SK-N-DZ (cell line): Measurements from ENCODE around the gene PEAR1.

ENCODE experiments used
- DNase-seq: peaks from one replicate; pipeline ENCODE4 v3.0.0-alpha.2; 2015; ENCODE audit warnings: low spot score

Gene PEAR1

DNA sequence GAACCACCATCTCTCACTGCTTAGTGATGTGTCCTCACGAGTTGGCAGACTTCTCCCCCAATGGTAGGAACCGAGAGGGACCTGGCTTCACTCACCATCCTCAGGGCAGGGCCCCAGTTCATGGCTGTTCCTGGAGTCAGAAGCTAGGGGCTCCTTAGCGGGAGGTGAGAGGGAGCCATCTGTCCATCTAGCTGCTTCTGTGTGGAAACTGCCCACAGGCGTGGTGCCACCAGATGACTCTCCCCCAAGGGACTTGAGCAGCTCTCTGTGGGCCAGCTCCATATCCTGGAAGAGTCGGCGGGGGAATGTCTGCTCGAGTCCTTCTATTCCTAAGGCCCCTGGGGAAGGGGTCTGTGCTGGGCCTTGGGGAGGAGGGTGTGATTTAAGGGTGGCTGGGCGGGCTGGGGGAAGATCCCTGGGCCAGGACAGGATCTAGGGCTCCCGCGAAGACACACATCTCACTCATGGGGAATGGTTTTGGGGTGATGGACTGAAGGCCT, 43.3 kb downstream of the PEAR1 start:
- no peak for DNase-seq

DNA sequence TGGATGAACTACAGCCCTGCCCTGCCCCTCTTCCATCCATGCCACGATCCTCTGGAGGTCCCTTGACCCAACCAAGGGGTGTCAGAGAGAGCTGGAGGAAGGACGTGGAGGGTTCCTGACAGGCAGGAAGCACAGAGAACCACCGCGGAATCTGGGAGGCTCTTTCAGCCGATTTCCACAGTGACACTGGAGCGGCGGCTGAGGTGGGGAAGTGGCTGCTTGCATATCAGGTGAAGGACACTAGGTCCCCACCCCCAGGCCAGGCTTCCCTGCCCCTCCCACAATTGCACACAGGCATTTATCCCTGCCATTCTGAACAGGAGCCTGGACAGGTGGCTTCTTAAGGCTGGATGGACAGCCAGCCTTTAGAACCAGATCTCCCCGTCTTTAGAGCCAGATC, 44.4 kb downstream of the PEAR1 start:
- DNase-seq: no peak

DNA sequence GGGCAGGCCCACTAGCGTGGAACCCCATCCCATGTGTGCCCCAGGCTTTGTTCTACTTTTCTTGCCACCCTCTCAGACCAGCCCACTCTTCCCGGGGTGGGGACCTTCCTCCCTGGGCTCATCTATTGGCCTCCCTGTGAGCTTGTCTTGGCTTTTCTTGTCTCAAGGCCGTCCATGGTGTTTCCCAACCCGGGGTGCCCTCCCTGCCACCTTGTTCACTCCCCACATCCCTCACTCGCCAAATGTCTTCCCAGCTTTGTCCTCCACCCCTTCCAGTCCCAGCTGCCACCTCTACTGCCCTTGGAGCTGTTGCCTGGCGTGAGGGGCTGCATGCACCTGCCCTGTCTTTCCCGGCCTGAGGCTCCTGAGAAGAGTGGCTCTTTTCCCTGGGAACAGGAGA, 45.3 kb downstream of the PEAR1 start:
- DNase-seq: no peak

DNA sequence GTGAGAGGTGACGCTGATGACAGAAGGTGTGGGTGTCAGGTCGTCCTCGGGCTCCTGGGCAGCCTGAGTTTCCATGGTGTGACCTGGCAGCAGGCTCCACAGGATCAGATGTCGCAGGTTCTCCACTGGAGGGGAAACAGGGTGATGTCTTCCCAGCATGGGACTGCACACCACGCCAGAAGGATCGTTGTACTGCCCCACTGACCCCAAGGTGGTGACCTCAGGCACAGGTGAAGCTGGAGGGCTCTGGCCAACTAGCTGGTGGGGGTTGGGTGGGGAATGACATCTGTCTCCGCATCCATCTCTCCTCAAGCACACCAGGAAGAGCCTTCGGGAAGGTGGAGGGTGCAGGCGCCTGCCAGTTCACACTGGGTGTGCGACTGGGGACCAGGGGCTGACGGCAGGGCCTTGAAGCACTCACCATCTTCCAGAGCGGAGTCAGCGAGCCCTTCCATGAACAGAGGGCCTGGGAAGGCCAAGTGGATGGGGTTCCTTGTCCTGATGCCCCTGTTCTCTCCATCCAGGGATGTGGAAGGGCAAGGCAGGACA, 46.3 kb downstream of the PEAR1 start:
- DNase-seq: no peak

DNA sequence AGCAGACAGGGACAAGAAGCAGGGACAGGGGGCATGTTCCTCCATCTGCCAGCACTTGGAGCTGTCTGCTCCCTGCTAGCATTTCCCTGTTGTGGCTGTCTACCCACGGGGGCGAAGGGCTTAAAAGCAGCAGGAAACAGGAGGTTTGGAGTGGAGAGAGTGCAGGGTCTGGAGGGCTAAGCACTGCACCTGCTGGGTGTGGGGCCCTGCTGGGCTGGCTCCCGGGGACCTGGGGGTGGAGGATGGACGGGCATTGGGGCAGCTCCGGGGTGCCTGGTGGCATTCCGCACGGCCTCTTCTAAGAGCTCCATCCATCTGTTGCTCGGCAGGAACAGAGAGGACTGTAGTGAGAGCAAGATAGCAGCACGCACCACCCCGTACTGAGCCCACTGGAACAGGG, 48.2 kb downstream of the PEAR1 start:
- DNase-seq: no peak

DNA sequence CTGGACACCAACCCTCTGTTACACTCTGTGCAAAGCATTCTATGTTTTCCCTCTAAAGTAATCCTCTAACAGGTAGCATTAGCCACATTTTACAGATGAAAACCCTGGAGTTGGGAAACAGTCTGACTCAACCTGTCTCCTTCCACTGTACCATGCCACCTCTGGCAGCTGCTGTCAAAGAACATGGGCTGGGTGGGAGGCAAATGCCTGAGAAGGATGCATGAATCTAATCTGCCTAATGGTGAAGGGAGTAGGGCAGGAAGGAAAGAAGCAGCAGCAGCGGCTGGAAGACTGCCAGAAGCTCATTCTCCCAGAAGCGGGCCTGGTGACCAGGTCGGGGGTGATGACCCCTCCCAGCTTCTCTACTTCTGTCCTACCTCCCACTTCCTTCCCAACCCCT, 48.7 kb downstream of the PEAR1 start:
- DNase-seq: no peak

DNA sequence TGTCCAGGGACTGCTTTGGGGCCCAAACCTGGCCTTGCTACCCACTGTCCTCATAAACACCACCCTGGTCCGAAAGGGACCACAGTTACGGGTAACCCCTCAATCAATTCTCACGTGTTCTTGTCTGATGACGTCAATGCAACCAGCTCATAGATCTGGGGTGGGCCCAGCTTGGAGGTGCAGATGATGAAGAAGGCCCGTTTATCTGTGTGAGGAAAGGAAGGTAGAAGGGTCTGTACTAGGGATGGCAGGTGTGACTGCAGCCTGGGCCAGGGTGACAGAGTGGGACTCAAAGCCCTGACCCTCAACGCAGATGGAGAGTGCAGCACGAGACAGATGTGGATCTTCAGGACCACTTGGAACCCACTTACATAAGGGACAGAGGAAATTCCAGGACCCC, 49.1 kb downstream of the PEAR1 start:
- no peak for DNase-seq

DNA sequence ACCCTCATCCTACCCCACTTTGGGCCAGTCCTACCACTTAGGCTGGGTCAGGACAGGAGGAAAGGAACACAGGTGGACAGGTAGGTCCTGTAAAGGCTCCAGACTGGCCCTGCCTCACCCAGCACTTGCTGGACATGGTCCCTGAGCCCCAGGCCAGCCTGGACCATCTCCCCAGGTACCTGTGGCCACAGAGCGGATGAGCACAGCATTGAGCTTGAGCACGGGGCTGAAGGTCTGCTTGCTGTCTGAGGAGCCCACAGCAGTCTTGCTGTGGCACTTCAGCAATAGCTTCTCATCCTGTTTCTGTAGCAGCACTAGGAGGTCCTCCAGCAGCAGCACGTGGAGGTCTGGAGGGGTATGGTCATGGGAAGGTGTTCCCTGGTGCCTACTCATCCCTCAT, 50.2 kb downstream of the PEAR1 start:
- DNase-seq: no peak

DNA sequence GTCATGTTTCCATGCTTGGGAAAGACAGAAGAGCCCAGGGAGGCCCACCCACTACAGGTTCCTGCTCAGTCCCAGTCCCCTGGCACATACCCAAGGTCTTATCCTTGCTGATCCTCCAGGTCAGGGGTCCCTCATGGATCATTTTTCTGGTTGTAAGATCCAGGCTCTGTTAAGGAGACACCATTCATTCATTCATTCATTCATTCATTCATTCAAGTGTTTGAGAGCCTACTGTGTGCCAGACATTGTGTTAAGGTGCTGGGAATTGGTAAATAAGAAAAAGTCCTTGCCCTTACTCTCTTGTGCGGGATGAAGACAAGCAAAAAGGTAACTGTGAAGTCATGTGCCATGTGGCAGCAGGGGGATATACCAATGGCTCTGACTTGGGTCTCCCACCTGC, 50.8 kb downstream of the PEAR1 start:
- no peak for DNase-seq

DNA sequence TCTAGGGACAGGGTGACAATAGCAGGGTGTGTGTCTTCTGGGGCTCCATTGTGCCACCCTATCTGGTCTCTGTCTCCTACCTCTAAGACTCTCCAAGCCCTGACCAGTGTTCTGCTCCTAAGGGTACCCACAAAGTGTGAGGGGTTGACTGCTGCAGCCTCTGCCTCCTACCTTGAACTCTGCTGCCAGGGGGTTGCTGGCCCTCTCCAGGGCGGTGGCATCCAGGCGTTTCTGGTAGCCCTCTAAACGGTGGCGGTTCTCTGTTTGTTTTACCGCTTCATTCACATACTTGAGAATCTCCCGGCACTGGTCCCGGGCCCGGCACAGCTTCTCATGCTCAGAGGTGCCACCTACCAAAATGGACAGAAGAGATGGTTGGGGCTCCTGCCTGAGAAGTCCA, 51.3 kb downstream of the PEAR1 start:
- no peak for DNase-seq

DNA sequence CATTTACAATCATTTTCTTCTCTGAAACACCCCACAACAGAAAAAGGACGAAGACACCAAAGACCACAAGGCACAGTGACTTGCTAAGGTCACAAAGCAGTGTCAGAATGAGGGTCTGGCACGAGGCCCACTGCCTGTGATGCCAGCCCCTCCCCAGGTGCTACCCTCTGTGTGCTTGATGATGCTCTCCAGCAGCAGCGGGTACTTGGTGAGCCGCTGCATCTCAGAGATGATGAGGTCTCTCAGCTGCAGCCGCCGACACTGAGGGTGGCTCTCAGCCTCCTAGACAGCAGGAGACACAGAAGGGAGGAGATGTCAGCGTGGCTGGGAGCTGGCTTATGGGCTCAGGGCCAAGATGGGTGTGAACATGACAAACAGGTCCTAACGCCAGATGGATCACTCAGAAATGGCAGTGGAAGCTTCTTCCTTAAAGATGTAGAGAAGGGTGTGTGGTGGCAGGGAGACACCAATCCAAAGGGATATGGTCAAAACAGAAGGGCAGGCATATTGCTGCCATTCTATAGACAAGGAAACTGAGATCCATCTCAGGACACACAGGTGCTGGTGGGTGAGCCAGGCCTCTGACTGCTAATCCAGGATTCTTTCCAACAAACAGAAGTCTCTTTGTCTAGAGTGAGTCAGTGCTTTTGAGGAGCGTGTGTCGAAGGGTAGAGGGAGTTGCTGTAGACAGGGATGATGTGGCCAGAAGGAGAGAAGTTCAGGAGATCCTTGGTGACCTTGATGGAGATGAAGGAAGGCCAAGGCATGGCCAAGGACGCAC, 52.6 kb downstream of the PEAR1 start:
- DNase-seq: no peak

DNA sequence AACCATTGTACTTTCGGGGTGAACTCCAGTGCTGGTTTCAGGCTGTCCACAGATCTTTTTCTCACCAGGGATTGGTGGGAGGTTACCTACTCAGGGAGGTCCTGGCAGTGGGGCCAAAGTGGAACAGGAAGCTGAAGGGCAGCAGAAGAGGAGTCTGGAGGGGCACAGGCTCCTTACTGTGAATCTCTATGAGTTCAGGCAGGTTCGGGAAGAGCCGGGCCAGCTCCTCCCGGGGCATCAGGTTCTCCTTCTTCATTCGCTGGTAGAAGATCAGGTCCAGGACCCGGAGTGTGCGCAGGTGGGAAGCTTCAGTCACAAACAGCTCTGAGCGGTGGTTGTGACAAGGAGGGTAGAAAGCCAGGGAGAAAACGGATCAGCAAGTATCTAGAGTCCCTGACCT, 53.6 kb downstream of the PEAR1 start:
- DNase-seq: no peak

DNA sequence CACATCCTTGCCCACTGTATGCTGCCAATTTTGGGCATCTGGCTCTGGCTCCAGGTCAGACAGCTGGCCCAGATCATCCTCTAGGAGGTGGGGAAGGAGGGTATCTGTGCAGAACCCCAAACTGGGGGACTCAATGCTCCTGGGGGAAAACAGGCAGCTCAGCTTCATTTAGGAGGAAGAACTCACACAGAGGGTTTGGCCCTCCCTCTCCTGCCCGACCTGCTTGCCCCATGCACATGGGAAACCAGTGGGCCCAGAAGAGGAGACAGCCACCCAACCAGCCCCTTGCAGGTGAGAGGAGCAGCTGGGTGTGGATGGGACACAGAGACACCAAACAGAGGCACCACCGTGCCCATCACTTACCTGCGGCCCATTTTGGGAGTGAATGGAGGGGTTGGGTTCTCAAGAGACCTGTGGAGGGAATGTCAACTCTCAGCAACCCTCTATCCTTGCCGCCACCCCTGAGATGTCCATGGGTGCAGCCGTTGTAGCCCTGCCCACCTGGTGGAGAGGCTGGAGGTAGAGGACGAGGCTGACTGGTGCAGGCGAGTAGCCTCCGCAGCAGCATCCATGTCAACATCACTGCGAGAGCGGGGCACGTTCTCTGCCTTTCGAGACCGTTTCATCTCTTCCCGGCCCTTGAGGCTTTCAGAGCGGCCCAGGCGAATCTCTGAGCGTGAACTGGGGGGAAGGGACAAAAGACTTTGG, 54.5 kb downstream of the PEAR1 start:
- DNase-seq: no peak

DNA sequence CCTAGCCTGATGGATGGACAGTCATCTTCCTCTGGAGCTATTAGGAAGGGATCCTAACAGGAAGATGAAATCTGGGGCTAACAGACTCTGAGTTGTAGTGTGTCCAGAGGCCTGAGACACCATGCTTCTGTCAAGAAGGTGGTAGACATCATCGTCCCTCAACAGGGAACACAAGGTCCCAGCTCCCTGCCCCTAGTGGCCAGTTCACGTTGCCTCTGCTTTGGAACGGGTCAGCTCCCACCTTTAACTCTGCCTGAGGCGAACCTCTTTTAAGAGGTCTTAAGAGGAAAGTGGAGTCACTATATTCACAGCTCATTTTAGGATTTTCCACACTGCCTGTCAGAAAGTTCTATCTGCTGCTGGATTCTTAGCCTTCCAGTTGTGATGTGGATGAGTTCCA, 55.2 kb downstream of the PEAR1 start:
- DNase-seq: no peak

DNA sequence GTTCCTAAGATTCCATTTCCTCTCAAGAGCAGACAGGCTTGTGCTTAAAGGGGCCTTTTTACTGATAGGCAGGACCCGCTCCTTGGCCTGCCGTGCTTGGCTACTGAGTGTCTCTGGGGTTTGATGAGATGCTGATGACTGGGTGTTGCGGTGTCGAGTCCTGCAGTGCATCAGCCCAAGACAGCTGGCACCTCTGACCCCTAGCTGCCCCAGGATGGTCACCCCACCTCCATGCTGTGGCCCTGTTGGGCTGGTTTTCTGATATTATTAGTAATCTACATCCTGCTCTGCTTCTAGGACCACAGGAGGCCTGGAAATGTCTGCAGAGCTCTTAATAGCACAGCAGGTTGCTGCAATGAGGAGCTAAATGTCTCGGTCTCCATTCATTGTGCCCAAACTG, 55.6 kb downstream of the PEAR1 start:
- no peak for DNase-seq

DNA sequence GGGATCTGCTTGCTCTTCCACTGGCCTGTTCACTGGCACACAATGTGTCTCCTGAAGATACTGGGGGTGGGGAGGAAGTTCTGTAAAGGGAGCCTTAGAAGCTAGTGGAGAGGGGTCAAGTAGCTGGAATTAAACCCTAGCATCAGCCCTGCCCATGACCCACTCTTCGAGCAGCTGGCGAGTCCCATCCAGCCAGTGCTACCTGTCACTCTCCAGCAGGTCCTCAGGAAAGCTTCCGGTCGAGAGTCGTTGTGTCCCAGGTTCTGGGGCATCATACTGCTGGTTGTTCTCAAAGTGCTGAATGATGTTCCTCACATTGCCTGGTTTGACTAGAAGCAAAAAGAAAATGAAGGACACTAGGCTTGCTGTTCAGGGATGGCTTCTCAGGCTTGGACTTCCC, 57.9 kb downstream of the PEAR1 start:
- DNase-seq: no peak

DNA sequence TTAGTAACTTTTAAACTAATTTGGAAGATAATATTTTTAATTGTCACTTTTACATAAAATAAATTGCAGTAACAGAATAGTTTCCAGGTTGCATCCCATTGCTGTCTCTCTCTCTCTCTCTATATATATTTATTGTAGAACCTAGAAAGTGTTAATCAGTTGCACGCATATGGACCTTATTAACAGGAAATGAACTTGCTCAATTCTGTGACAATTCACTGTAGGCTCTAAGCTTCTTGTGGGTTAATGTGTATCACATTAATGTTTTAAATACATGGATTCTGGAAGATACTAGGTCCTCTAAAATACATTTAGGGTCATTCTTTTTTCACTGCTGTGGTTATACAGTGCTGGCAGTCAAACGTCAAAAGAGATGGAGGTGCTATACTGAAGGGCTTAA, 60.1 kb downstream of the PEAR1 start:
- no peak for DNase-seq

DNA sequence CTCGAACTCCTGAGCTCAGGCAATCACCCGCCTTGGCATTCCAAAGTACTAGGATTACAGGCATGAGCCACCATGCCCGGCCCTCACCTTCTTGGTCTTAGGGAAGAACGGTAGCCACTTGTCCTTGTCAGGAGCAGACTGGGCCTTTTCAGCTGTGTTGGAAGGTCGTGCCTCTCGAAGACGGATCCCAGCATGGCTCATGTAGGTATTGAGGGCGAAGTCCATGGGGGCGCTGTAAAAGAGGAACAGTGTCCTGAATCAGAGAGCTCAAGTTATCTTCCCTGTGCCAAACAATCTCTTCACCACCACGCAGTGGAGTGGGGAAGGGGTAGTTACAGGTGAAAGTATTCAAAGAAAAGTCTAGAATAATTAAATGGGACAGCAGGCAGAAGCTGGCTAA, 62.8 kb downstream of the PEAR1 start:
- no peak for DNase-seq

DNA sequence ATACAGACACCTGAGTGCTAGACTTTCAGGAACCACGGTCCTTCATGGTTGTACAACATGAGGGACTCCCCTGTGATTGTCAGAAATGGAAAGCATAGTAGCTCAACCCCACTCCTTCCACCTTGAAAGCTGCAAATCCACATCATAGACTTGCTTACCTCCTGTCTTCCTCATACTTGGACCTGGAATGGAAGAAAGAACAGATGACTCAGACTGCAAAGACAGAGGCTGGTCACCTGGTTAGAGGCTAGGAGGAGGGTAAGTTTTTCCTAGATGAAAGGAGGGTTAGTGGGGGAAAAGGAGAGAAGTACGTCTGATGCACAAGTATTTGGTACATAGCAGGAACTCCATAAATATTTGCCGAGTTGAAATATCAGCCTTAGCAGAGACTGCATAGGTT, 64.1 kb downstream of the PEAR1 start:
- no peak for DNase-seq

DNA sequence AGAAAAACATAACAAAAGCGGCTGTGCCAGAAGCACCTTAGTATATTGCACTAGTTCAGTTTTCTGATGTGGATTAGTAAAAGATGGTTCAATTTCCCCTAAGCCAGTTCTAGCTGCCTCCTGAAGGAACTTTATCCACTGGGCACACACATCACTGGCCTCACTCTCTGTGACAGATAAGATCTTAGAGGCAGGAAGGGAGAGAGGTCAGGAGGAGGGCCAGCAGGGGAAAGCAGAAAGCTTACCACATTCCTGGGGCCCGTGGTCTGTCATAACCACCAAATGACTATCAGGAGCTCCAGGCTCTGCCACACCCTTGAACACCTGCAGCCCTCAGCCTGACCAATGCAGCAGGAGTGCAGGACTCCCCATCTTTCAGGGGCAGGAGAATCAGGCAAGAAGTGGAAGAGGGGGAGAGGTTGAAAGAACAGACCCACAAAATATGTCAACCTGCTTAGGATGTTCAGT, 64.8 kb downstream of the PEAR1 start:
- no peak for DNase-seq

DNA sequence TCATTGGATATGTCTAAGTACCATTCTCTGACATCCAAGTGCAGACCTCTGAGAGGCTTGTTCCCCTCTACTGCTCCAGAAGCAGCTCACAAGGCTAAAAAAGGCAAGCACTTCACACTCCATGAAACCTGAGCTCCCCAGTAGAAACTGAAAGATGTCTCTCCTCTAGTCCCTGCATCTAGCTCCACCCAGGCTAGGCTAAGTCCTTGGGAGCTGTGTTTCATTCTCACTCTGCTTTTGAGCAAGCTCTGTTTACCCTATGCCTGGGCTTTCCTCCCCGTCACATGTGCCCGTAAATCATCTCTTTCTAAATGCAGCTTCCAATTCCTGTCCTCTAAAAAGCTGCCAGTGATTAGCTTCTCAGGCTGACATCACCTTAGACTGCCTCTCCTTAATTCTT, 65.9 kb downstream of the PEAR1 start:
- no peak for DNase-seq

DNA sequence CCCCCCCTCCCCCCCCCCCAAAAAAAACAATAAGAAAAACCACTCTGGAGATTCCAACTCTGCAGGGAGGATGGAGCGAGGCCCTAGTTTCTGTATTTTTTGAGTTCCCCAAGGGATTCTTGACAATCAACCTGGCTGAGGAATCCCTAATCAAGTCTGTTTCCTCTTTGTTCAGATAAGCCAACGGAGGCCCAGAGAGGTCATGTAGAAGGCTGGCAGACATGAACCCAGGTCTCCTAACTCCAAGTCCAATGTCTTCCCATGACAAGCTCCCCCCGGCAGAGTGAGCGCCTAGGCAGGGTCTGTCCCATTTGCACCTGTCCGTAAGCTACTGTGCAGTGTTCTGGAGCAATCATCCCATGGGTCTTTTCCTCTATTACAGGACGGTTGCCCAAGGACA, 66.4 kb downstream of the PEAR1 start:
- no peak for DNase-seq

DNA sequence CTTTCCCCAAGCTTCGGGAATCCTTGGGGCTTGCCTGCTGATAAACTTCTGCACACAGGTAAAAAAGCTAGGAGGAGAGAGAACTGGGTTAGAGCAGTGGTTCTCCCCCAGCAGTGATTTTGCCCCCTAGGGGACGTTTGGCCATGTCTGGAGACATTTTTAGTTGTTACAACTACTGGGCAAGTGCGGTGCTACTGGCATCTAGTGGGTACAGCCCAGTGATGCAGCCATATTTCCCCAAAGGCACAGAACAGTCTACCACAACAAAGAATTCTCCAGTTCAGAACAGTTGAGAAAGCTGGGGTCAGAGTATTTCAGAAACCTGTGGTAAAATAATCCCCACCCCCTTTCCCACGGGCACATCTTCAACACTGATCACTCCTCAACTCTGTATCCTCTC, 68.2 kb downstream of the PEAR1 start:
- no peak for DNase-seq
